Lower leg skin (tissue), 4 donors: Measurements from ENCODE around the gene DNAJA2. TPM values are rescaled to one million over a fixed set of nuclear protein-coding genes. Genes with fewer than 3 reads are reported as not detected.

Experiments used
- DNase-seq, 2 donors: peaks; one replicate each; pipeline ENCODE4 v3.0.0-alpha.2; 2019; ENCODE audit warnings: low spot score in 2 of 2
- H3K4me3 ChIP-seq: fragments of 200-600 bp; sonication (generic); 2 replicates; pipeline ENCODE4 v1.5.1; 2017; ENCODE audit warnings: mild to moderate bottlenecking, low read depth; ENCODE audit not compliant: poor library complexity, severe bottlenecking
- POLR2A ChIP-seq, 2 donors: fragments of 450-650 bp; IDR thresholded peaks; one replicate each; pipeline ENCODE4 v1.6.1; 2016 to 2017; ENCODE audit warnings: antibody characterized with exemption in 2 of 2, mild to moderate bottlenecking in 1 of 2, moderate library complexity in 1 of 2
- WGBS, 2 donors: methylation state at CpG; one replicate each; pipeline ENCODE4 v1.1.5; 2018; 5-methylcytosine and 5-hydroxymethylcytosine counted together
- intact Hi-C: fragments of 100-400 bp; cut with DNase I; formaldehyde crosslinking; loops from one replicate; pipeline ENCODE4 v1.15.0; 2023; ENCODE audit warnings: low total_unique reads
- total RNA-seq, 4 donors: library from RNA; depleted of rRNA; stranded (reverse); fragments of >200 nt; gene quantifications; one replicate each; pipeline ENCODE4 v1.1.0, GENCODE V29; 2016
- TF ChIP-seq, protein P1 (sequence below), 3 donors: fragments of 450-650 bp; IDR thresholded peaks; one replicate each; pipeline ENCODE4 v1.5.1; 2016; ENCODE audit warnings: antibody characterized with exemption in 3 of 3, mild to moderate bottlenecking in 3 of 3, moderate library complexity in 2 of 3

Gene DNAJA2
- total RNA-seq, 4 donors from 2014 or later, result 49.9 to 57.6 (median 52.1) TPM

DNA sequence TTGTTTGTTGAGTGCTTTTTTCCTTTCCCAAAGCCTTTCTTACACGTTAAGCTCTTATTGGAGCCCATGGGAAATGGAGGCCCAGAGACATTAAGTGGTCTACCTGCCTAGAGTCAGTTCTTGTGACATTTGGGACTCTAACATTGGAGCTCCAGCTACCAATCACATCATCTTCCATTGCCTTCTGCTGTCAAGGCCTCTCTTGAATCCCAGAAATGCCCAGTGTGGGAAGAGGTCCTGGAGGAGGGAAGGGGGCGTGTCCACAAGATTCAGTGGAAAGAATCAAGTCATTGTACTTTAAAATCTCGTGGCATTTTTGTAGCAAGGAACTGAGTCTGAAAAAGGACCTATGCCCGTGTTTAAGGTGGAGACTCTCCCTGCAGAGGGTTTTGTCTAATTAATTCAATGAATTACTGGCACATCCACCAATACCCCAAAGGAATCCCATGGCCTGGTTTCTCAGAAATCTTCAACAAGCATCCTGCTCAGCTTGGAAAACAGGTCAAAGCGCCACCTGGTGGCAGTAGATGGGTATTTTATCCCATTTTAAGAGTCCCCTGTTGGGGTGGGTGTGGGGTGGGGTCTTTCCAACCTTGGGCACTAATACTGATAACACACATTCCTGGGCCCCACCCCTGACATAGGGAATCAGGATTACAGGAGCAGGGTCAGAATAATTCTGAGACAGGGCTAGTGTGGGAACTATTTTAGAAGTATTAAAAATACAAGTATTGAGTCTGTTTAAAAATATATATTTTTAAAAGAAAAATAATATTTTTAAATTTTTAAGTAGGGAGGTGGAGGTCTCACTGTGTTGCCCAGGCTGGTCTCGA, 64.7 kb downstream of the DNAJA2 start:
- intact Hi-C loops, result loop anchor here (5.0 kb wide), 1 partner anchor 51 kb away; no protein-coding TSS in a partner anchor
- no peak overlapping the region for H3K4me3 ChIP-seq
- WGBS, 2 donors, result 43% methylated on average over 6 of the region's 6 CpGs
- TF ChIP-seq, protein P1, sequence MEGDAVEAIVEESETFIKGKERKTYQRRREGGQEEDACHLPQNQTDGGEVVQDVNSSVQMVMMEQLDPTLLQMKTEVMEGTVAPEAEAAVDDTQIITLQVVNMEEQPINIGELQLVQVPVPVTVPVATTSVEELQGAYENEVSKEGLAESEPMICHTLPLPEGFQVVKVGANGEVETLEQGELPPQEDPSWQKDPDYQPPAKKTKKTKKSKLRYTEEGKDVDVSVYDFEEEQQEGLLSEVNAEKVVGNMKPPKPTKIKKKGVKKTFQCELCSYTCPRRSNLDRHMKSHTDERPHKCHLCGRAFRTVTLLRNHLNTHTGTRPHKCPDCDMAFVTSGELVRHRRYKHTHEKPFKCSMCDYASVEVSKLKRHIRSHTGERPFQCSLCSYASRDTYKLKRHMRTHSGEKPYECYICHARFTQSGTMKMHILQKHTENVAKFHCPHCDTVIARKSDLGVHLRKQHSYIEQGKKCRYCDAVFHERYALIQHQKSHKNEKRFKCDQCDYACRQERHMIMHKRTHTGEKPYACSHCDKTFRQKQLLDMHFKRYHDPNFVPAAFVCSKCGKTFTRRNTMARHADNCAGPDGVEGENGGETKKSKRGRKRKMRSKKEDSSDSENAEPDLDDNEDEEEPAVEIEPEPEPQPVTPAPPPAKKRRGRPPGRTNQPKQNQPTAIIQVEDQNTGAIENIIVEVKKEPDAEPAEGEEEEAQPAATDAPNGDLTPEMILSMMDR (IDR thresholded peaks at IDR 0.05), result no peak
- TF ChIP-seq POLR2A (IDR thresholded peaks at IDR 0.05), result no peak
- no peak for DNase-seq

DNA sequence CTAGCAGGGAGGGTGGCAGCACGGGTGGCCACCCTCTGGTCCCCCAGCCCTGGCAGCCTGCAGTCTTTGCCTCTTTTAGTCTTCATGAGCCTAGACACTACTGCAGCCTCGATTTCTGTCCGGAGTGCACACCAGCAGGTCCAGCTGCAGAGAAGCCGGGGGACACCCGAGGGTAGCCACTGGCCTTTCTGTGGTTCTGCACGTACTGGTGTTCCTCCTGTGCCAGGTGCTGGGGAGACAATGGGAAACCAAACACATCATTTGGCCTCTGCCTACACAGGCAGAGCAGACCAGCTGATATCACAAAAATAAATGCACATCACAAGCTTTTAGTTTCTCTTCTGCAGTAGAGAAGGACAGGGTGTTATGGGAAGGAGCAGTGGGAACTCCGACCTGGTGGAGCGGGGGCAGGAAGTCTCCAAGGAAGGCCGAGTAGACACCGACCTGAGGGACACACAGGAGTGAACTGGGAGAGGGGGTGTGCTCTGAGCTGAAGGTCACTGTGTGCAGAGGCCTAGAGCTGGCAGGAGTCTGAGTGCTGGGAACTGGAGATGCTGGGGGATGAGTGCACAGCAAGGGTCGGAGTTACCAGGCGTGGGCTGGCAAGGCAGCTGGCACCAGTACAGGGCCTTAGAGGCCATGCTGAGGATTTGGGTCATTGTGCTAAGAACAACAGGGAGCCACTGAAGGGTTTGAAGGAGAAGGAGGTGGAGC, 66.3 kb downstream of the DNAJA2 start:
- TF ChIP-seq, protein P1 (IDR thresholded peaks at IDR 0.05), result no peak
- TF ChIP-seq POLR2A (IDR thresholded peaks at IDR 0.05), result no peak
- 86 to 90% methylated on average over 12 of the region's 12 CpGs for WGBS, 2 donors
- intact Hi-C loops, result loop anchor here (5.0 kb wide), 1 partner anchor 50 kb away; no protein-coding TSS in a partner anchor
- DNase-seq, result no peak
- no peak overlapping the region for H3K4me3 ChIP-seq

DNA sequence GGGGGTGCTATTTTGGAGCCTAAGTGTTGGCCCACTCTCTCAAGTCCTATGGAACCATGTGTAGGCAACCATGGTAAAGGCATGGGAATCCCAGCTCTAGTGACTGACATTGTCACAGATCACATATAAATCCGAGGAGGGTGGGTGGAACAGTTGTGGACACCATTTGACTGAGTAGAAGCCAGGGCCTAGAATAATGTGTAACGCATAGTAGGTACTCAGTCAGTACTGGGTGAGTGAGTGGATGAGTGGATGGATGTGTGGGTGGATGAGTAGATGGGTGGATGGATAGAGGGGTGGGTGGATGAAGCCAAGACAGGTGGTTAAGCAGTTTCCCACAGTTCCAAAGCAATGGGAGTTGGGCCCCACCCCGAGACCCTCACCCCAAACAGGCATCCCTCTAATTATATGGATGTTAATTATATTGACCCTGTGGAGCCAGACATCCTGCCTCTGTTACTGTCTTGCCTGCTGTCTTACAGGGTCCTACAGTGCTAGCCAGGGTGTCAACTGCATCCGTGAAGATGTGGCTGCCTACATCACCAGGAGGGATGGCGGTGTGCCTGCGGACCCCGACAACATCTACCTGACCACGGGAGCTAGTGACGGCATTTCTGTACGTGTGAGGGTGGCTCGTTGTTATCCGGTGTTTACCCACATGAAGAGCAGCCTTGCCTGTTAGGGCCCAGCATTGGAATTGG, 67.0 kb downstream of the DNAJA2 start:
- intact Hi-C loops, result loop anchor here (5.0 kb wide), 1 partner anchor 49 kb away; no protein-coding TSS in a partner anchor

More for the DNA sequence above, 67.0 kb downstream of the DNAJA2 start:
- no peak for TF ChIP-seq POLR2A (IDR thresholded peaks at IDR 0.05)
- TF ChIP-seq, protein P1 (IDR thresholded peaks at IDR 0.05), result no peak
- WGBS, 2 donors, result 84 to 88% methylated on average over 12 of the region's 12 CpGs
- no peak overlapping the region for H3K4me3 ChIP-seq
- DNase-seq, result no peak

Other genes with a start within 250 kb of the DNAJA2 start
- gene MYLK3, start 225.3 kb downstream of the DNAJA2 start, total RNA-seq, result under 1 TPM in 3 of 4 donors, not detected in 1; 0.11 to 0.86 (median 0.19) TPM
- 10 to 100 TPM in 1 of 4 donors, 1 to 10 TPM in 3; 5.5 to 14.9 (median 7.9) TPM for gene C16orf87, start 142.5 kb downstream of the DNAJA2 start, total RNA-seq
- 100 to 1,000 TPM in 1 of 4 donors, 10 to 100 TPM in 3; 69.8 to 106 (median 83.1) TPM for gene GPT2, start 89.3 kb downstream of the DNAJA2 start, total RNA-seq
- gene NETO2, start 170.3 kb upstream of the DNAJA2 start, total RNA-seq, result 1 to 10 TPM in 2 of 4 donors, under 1 TPM in 1, not detected in 1; 0.37 to 2.2 (median 1.1) TPM